Upper lobe of right lung (tissue), 1 donor: Measurements from ENCODE around the gene ERC2. TPM values are rescaled to one million over a fixed set of nuclear protein-coding genes. Genes with fewer than 3 reads are reported as not detected.

Experiments
- ATAC-seq: fragments of 200-7000 bp; cut with Tn5 transposase; one replicate; pipeline ENCODE4 v1.9.1; 2020; ENCODE audit warnings: mild to moderate bottlenecking, moderate library complexity
- DNase-seq: peaks from one replicate; pipeline ENCODE4 v3.0.0-alpha.2; 2020
- H3K27ac ChIP-seq: fragments of 200-600 bp; one replicate; pipeline ENCODE4 v1.8.0; 2022
- H3K27me3 ChIP-seq: fragments of 200-600 bp; one replicate; pipeline ENCODE4 v1.8.0; 2022; ENCODE audit warnings: mild to moderate bottlenecking
- H3K36me3 ChIP-seq: fragments of 200-600 bp; one replicate; pipeline ENCODE4 v1.8.0; 2022
- H3K4me1 ChIP-seq: fragments of 200-600 bp; one replicate; pipeline ENCODE4 v1.8.0; 2022
- H3K4me3 ChIP-seq: fragments of 200-600 bp; one replicate; pipeline ENCODE4 v1.8.0; 2022; ENCODE audit warnings: mild to moderate bottlenecking
- H3K9me3 ChIP-seq: fragments of 200-600 bp; one replicate; pipeline ENCODE4 v1.8.0; 2022
- CTCF ChIP-seq: fragments of 200-600 bp; IDR thresholded peaks from one replicate; pipeline ENCODE4 v1.8.0; 2022; ENCODE audit warnings: antibody characterized with exemption
- intact Hi-C: fragments of 100-400 bp; cut with DNase I; formaldehyde crosslinking; loops from one replicate; pipeline ENCODE4 v1.11.0; 2022
- total RNA-seq: library from RNA; stranded (reverse); fragmentation: NEBNext Ultra II Directional; extraction: Animal tissue kit (Norgen Biotek cat#: 25700); gene quantifications from one replicate; pipeline ENCODE4 v1.2.1, GENCODE V29; 2021
- donor health status: DM: no; HTN: yes; CAD: no; lungs with severe emphysema.

Gene ERC2
- total RNA-seq, 1 donor from 2014 or later = 1.4 TPM

GRCh38 chr3:56048946-56049345 is 419.3 kb downstream of the ERC2 start:
- Histone ChIP-seq H3K27ac (no peak overlapping the region), H3K4me3 (no peak overlapping the region), H3K27me3 (no peaks in the 10 kb centered on the region), H3K4me1 (no peaks in the 10 kb centered on the region), H3K36me3 (no peaks in the 10 kb centered on the region), H3K9me3 (no peaks in the 10 kb centered on the region)
- no peak for TF ChIP-seq CTCF
- intact Hi-C loops = no loop called here
- no peak for ATAC-seq
- DNase-seq = no peak

- ATAC-seq = no peak
Observed at GRCh38 chr3:56048331-56048730, 419.9 kb downstream of the ERC2 start.

GRCh38 chr3:56042326-56042951 is 425.8 kb downstream of the ERC2 start:
- Histone ChIP-seq H3K4me1 (no peaks in the 10 kb centered on the region), H3K9me3 (no peaks in the 10 kb centered on the region), H3K4me3 (no peak overlapping the region), H3K36me3 (no peaks in the 10 kb centered on the region), H3K27me3 (no peaks in the 10 kb centered on the region), H3K27ac (no peak overlapping the region)
- intact Hi-C loops = no loop called here
- DNase-seq = no peak
- peak; percentile 45 for TF ChIP-seq CTCF
- ATAC-seq = peak; percentile 81

More at GRCh38 chr3:56048331-56048730, 419.9 kb downstream of the ERC2 start:
- no peaks in the 10 kb centered on the region for H3K27me3 ChIP-seq
- TF ChIP-seq CTCF = no peak
- intact Hi-C loops = no loop called here
- H3K4me3 ChIP-seq = no peak overlapping the region
- no peaks in the 10 kb centered on the region for H3K9me3 ChIP-seq
- no peaks in the 10 kb centered on the region for H3K36me3 ChIP-seq
- DNase-seq = no peak
- no peak overlapping the region for H3K27ac ChIP-seq
- no peaks in the 10 kb centered on the region for H3K4me1 ChIP-seq

- Histone ChIP-seq H3K4me3 (no peak overlapping the region), H3K27me3 (no peaks in the 10 kb centered on the region), H3K27ac (no peak overlapping the region), H3K9me3 (no peaks in the 10 kb centered on the region), H3K36me3 (no peaks in the 10 kb centered on the region), H3K4me1 (no peaks in the 10 kb centered on the region)
- DNase-seq = no peak
- no peak for TF ChIP-seq CTCF
- intact Hi-C loops = no loop called here
- ATAC-seq = no peak
Observed at GRCh38 chr3:56025326-56025725, 442.9 kb downstream of the ERC2 start.

GRCh38 chr3:56023546-56023945 is 444.7 kb downstream of the ERC2 start:
- ATAC-seq (no peak), DNase-seq (no peak)
- no peak for TF ChIP-seq CTCF
- Histone ChIP-seq H3K27ac (no peak overlapping the region), H3K4me1 (no peaks in the 10 kb centered on the region), H3K4me3 (no peak overlapping the region), H3K9me3 (no peaks in the 10 kb centered on the region), H3K36me3 (no peaks in the 10 kb centered on the region), H3K27me3 (no peaks in the 10 kb centered on the region)
- intact Hi-C loops = no loop called here

- no peak for TF ChIP-seq CTCF
- Histone ChIP-seq H3K9me3 (no peaks in the 10 kb centered on the region), H3K36me3 (no peaks in the 10 kb centered on the region), H3K27ac (no peak overlapping the region), H3K4me1 (no peaks in the 10 kb centered on the region), H3K27me3 (no peaks in the 10 kb centered on the region), H3K4me3 (no peak overlapping the region)
- ATAC-seq (no peak), DNase-seq (no peak)
- intact Hi-C loops = no loop called here
Observed at GRCh38 chr3:56022619-56023018, 445.6 kb downstream of the ERC2 start.
